Activated T-cell treated with anti-CD3 and anti-CD28 coated beads for 1 hour (primary cell): Measurements from ENCODE around the gene SMIM1.

ENCODE experiments used
- DNase-seq: peaks from one replicate; pipeline ENCODE4 v3.0.0-alpha.2; 2020; ENCODE audit warnings: low read depth

The SMIM1 gene

GRCh38 chr1:3756394-3756793 is 16.2 kb upstream of the SMIM1 start:
- DNase-seq: no peak

- DNase-seq: no peak
Observed at GRCh38 chr1:3759164-3759563, 13.4 kb upstream of the SMIM1 start.

GRCh38 chr1:3759796-3760195 is 12.8 kb upstream of the SMIM1 start:
- no peak for DNase-seq

- no peak for DNase-seq
Observed at GRCh38 chr1:3761296-3762010, 11.1 kb upstream of the SMIM1 start.

GRCh38 chr1:3762151-3762872 is 10.2 kb upstream of the SMIM1 start:
- no peak for DNase-seq

- no peak for DNase-seq
Observed at GRCh38 chr1:3762873-3763228, 9.7 kb upstream of the SMIM1 start.

- DNase-seq: no peak
Observed at GRCh38 chr1:3763351-3764125, 9.0 kb upstream of the SMIM1 start.

- DNase-seq: no peak
Observed at GRCh38 chr1:3767328-3767925, 5.1 kb upstream of the SMIM1 start.

GRCh38 chr1:3768811-3769390 is 3.6 kb upstream of the SMIM1 start:
- DNase-seq: no peak

- DNase-seq: no peak
Observed at GRCh38 chr1:3770047-3770765, 2.3 kb upstream of the SMIM1 start.

GRCh38 chr1:3771108-3772026 is 1.2 kb upstream of the SMIM1 start:
- DNase-seq: no peak

GRCh38 chr1:3772027-3772714 is 378 bp upstream of the SMIM1 start:
- DNase-seq: peak; percentile 79

- no peak for DNase-seq
Observed at GRCh38 chr1:3773572-3774275, 1.2 kb downstream of the SMIM1 start.

- DNase-seq: no peak
Observed at GRCh38 chr1:3774276-3774945, 1.9 kb downstream of the SMIM1 start.

GRCh38 chr1:3774946-3775489 is 2.5 kb downstream of the SMIM1 start:
- DNase-seq: no peak

- DNase-seq: peak; percentile 42
Observed at GRCh38 chr1:3775490-3776230, 3.1 kb downstream of the SMIM1 start.

GRCh38 chr1:3776231-3776961 is 3.8 kb downstream of the SMIM1 start:
- DNase-seq: no peak
